Endothelial cell of hepatic sinusoid (primary cell): Measurements from ENCODE around the gene MAPKAPK2.

Source experiments
- in situ Hi-C: cut with HindIII; loops from 2 replicates; pipeline ENCODE4 v1.10.0; 2017; ENCODE audit warnings: low sequenced_read_pairs

MAPKAPK2 gene

GRCh38 chr1:206700445-206701036 lies 15.8 kb downstream of the MAPKAPK2 start:
- in situ Hi-C loops, result no loop called here

- in situ Hi-C loops, result no loop called here
Observed at GRCh38 chr1:206702260-206702659, 17.6 kb downstream of the MAPKAPK2 start.

- in situ Hi-C loops, result no loop called here
Observed at GRCh38 chr1:206702803-206703202, 18.1 kb downstream of the MAPKAPK2 start.

GRCh38 chr1:206703661-206704060 lies 19.0 kb downstream of the MAPKAPK2 start:
- in situ Hi-C loops, result no loop called here

GRCh38 chr1:206704226-206704625 lies 19.5 kb downstream of the MAPKAPK2 start:
- in situ Hi-C loops, result no loop called here

GRCh38 chr1:206705191-206705590 lies 20.5 kb downstream of the MAPKAPK2 start:
- in situ Hi-C loops, result no loop called here

GRCh38 chr1:206705726-206706297 lies 21.1 kb downstream of the MAPKAPK2 start:
- in situ Hi-C loops, result no loop called here

- in situ Hi-C loops, result no loop called here
Observed at GRCh38 chr1:206706298-206706791, 21.6 kb downstream of the MAPKAPK2 start.

- in situ Hi-C loops, result no loop called here
Observed at GRCh38 chr1:206706806-206707366, 22.2 kb downstream of the MAPKAPK2 start.

DNA sequence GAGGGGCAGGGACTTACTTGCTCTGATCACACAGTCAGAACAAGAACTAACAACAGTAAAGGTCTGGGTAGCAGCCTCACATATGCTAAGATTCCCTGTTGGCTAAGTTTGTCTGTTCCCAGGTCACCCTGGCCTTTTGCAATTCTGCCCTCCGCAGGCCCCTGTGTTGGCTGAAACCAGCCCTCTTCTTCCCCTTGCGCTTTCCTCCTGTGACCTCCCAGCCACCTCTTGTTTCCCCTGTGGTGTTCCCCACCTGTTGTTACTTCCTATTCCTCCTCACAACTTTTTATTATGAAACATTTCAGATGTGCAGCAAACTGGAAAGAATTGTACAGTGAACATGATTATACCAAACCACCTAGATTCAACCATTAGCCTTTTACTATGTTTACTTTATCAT lies 23.4 kb downstream of the MAPKAPK2 start:
- in situ Hi-C loops, result no loop called here

GRCh38 chr1:206708882-206709281 lies 24.2 kb downstream of the MAPKAPK2 start:
- in situ Hi-C loops, result no loop called here

- in situ Hi-C loops, result no loop called here
Observed at GRCh38 chr1:206709322-206709721, 24.6 kb downstream of the MAPKAPK2 start.

GRCh38 chr1:206709772-206710459 lies 25.2 kb downstream of the MAPKAPK2 start:
- in situ Hi-C loops, result no loop called here

GRCh38 chr1:206710460-206710823 lies 25.7 kb downstream of the MAPKAPK2 start:
- in situ Hi-C loops, result no loop called here

- in situ Hi-C loops, result no loop called here
Observed at GRCh38 chr1:206713070-206713469, 28.4 kb downstream of the MAPKAPK2 start.

DNA sequence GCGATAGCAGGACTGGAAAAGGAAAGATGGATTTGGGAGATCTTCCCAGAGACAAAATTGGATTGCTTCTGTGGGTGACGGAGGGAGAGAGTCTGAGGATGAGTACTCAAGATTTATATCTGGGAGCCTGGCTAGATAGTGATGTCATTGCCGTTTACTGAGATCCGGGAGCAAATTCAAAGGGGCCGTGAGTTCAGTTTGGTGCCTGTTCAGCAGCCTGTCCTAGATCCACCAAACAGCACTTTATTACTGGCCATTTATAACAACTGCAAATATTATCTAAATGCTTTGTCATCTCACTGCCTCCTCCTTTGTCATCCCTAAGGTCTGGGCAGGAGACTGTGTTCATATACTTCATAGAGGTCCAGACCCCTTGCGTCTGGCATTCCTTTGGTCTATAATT lies 29.2 kb downstream of the MAPKAPK2 start:
- in situ Hi-C loops, result no loop called here

- in situ Hi-C loops, result no loop called here
Observed at GRCh38 chr1:206714331-206715058, 29.8 kb downstream of the MAPKAPK2 start.

GRCh38 chr1:206715120-206715519 lies 30.4 kb downstream of the MAPKAPK2 start:
- in situ Hi-C loops, result no loop called here

GRCh38 chr1:206715552-206716158 lies 30.9 kb downstream of the MAPKAPK2 start:
- in situ Hi-C loops, result no loop called here

GRCh38 chr1:206716159-206716869 lies 31.6 kb downstream of the MAPKAPK2 start:
- in situ Hi-C loops, result no loop called here
